Forelimb muscle (tissue), 1 donor: ENCODE data around the gene NOTCH4. TPM values are rescaled to one million over a fixed set of nuclear protein-coding genes. Genes with fewer than 3 reads are reported as not detected.
A peak's percentile ranks its signal among the peaks of the same experiment; 100 is the strongest.
"Not testable (repeated sequence)": the region's sequence is repeated elsewhere in the genome, so short reads cannot be mapped to it uniquely, and the experiment has no call there.

ENCODE experiments used
- DNase-seq: peaks from one replicate; pipeline ENCODE4 v3.0.0-alpha.2; 2013; ENCODE audit warnings: low read depth
- polyA plus RNA-seq: library from polyadenylated mRNA; unstranded; fragments of 120-200 nt; gene quantifications from one replicate; pipeline ENCODE4 v1.2.1, GENCODE V29; 2013; ENCODE audit not compliant: insufficient read length

Gene NOTCH4
- polyA plus RNA-seq = 19.9 TPM

GRCh38 chr6:32223258-32224235 lies at the start of gene NOTCH4:
NOTCH4 (minus strand) TSS chr6:32224067; CDS start chr6:32223928, 139 bp downstream.
- DNase-seq = no peak

GRCh38 chr6:32271429-32271828 lies 47.6 kb upstream of the NOTCH4 start:
- DNase-seq = no peak

- DNase-seq = not testable (repeated sequence)
These were observed 44.6 kb upstream of the NOTCH4 start for GRCh38 chr6:32268459-32268858.

GRCh38 chr6:32267035-32267434 lies 43.2 kb upstream of the NOTCH4 start:
- DNase-seq = no peak

GRCh38 chr6:32257262-32257661 lies 33.4 kb upstream of the NOTCH4 start:
- not testable (repeated sequence) for DNase-seq

GRCh38 chr6:32255199-32256153 lies 31.6 kb upstream of the NOTCH4 start:
- peak; percentile 63 for DNase-seq

GRCh38 chr6:32254761-32255198 lies 30.9 kb upstream of the NOTCH4 start:
- no peak for DNase-seq

GRCh38 chr6:32252331-32253009 lies 28.6 kb upstream of the NOTCH4 start:
- no peak for DNase-seq

- no peak for DNase-seq
These were observed 25.4 kb upstream of the NOTCH4 start for GRCh38 chr6:32249262-32249661.

GRCh38 chr6:32247401-32247800 lies 23.5 kb upstream of the NOTCH4 start:
- DNase-seq = no peak

GRCh38 chr6:32244946-32245398 lies 21.1 kb upstream of the NOTCH4 start:
- no peak for DNase-seq

- no peak for DNase-seq
These were observed 20.4 kb upstream of the NOTCH4 start for GRCh38 chr6:32244270-32244669.

GRCh38 chr6:32242318-32242813 lies 18.5 kb upstream of the NOTCH4 start:
- not testable (repeated sequence) for DNase-seq

- no peak for DNase-seq
These were observed 16.8 kb upstream of the NOTCH4 start for GRCh38 chr6:32240686-32241085.

GRCh38 chr6:32239462-32239861 lies 15.6 kb upstream of the NOTCH4 start:
- no peak for DNase-seq

- DNase-seq = no peak
These were observed 11.1 kb upstream of the NOTCH4 start for GRCh38 chr6:32234934-32235333.

- no peak for DNase-seq
These were observed 2.6 kb upstream of the NOTCH4 start for GRCh38 chr6:32226434-32226833.

GRCh38 chr6:32224696-32225095 lies 829 bp upstream of the NOTCH4 start:
- no peak for DNase-seq

- no peak for DNase-seq
These were observed 1.3 kb downstream of the NOTCH4 start for GRCh38 chr6:32222333-32223230.

GRCh38 chr6:32220021-32220420 lies 3.8 kb downstream of the NOTCH4 start:
- no peak for DNase-seq
